GM12878 (cell line): ENCODE data around the gene ZC3H7B. TPM values are rescaled to one million over a fixed set of nuclear protein-coding genes. Genes with fewer than 3 reads are reported as not detected.

Source experiments
- CBX5 ChIP-seq: sonication (generic); IDR thresholded peaks from 2 replicates; pipeline ENCODE4 v1.6.1; 2016; ENCODE audit warnings: low read depth, moderate library complexity, mild to moderate bottlenecking, inconsistent platforms
- CEBPB ChIP-seq, 2 experiments: fragments of 150-350 bp in 1 of 2; IDR thresholded peaks; 2 replicates each; pipeline ENCODE4 v1.6.1; 2012 to 2014; ENCODE audit warnings: low read depth in 2 of 2, low read length in 2 of 2, borderline replicate concordance in 1 of 2, inconsistent platforms in 1 of 2
- CHD2 ChIP-seq: IDR thresholded peaks from 2 replicates; pipeline ENCODE4 v1.6.1; 2011; ENCODE audit warnings: low read depth, low read length, improper control_type of control experiment, borderline replicate concordance
- CREB1 ChIP-seq: IDR thresholded peaks from 2 replicates; pipeline ENCODE4 v1.6.1; 2012; ENCODE audit warnings: low read depth, mild to moderate bottlenecking, inconsistent platforms
- EED ChIP-seq: sonication (generic); IDR thresholded peaks from 2 replicates; pipeline ENCODE4 v1.6.1; 2016; ENCODE audit warnings: antibody characterized with exemption, low read depth
- EGR1 ChIP-seq, 2 experiments: IDR thresholded peaks; 1 replicate in 1 of 2; 2 replicates in 1 of 2; pipeline ENCODE4 v1.6.1; 2011 to 2012; ENCODE audit warnings: low read depth in 2 of 2, low read length in 2 of 2, borderline replicate concordance in 1 of 2, mild to moderate bottlenecking in 1 of 2, moderate library complexity in 1 of 2
- EP300 ChIP-seq, 2 experiments: fragments of 150-350 bp in 1 of 2; IDR thresholded peaks; 2 replicates each; pipeline ENCODE4 v1.6.1; 2011 to 2012; ENCODE audit warnings: low read depth in 2 of 2, low read length in 2 of 2, borderline replicate concordance in 1 of 2, improper control_type of control experiment in 1 of 2, inconsistent platforms in 1 of 2; ENCODE audit not compliant: control insufficient read depth in 1 of 2
- ETV6 ChIP-seq, 2 experiments: fragments of 450-650 bp in 1 of 2; IDR thresholded peaks in 1 of 2; conservative IDR thresholded peaks in 1 of 2; 2 replicates each; pipeline ENCODE4 v1.6.1; 2014; ENCODE audit warnings: antibody characterized with exemption in 1 of 2, borderline replicate concordance in 1 of 2, low read depth in 1 of 2, mild to moderate bottlenecking in 1 of 2, moderate library complexity in 1 of 2
- FOXK2 ChIP-seq: fragments of 450-650 bp; IDR thresholded peaks from 2 replicates; pipeline ENCODE4 v1.6.1; 2017; ENCODE audit warnings: mild to moderate bottlenecking, moderate library complexity
- FOXM1 ChIP-seq: IDR thresholded peaks from 2 replicates; pipeline ENCODE4 v1.6.1; 2012; ENCODE audit warnings: low read depth, mild to moderate bottlenecking, inconsistent platforms, low read length, moderate library complexity
- GABPA ChIP-seq: IDR thresholded peaks from 2 replicates; pipeline ENCODE4 v1.6.1; 2014; ENCODE audit warnings: antibody characterized with exemption, low read depth, mild to moderate bottlenecking, inconsistent platforms
- IKZF2 ChIP-seq, 2 experiments: fragments of 450-650 bp; IDR thresholded peaks; 2 replicates each; pipeline ENCODE4 v1.6.1; 2017; ENCODE audit warnings: mild to moderate bottlenecking in 2 of 2, moderate library complexity in 2 of 2
- KLF5 ChIP-seq: fragments of 450-650 bp; IDR thresholded peaks from 2 replicates; pipeline ENCODE4 v1.6.1; 2014; ENCODE audit warnings: mild to moderate bottlenecking; ENCODE audit not compliant: partially characterized antibody
- LARP7 ChIP-seq: fragments of 450-650 bp; IDR thresholded peaks from 2 replicates; pipeline ENCODE4 v1.6.1; 2017; ENCODE audit warnings: mild to moderate bottlenecking
- PAX5 ChIP-seq: IDR thresholded peaks from 2 replicates; pipeline ENCODE4 v1.6.1; 2011; ENCODE audit warnings: low read depth, low read length, borderline replicate concordance
- RBBP5 ChIP-seq: fragments of 200-600 bp; sonication (generic); conservative IDR thresholded peaks from 2 replicates; pipeline ENCODE4 v1.6.1; 2016
- RFX5 ChIP-seq: IDR thresholded peaks from 2 replicates; pipeline ENCODE4 v1.6.1; 2011; ENCODE audit warnings: low read depth, low read length, improper control_type of control experiment
- RUNX3 ChIP-seq: IDR thresholded peaks from 2 replicates; pipeline ENCODE4 v1.6.1; 2012; ENCODE audit warnings: low read length, inconsistent platforms
- SMARCA5 ChIP-seq: fragments of 450-650 bp; IDR thresholded peaks from 2 replicates; pipeline ENCODE4 v1.6.1; 2017; ENCODE audit warnings: mild to moderate bottlenecking
- SMC3 ChIP-seq: IDR thresholded peaks from 2 replicates; pipeline ENCODE4 v1.6.1; 2011; ENCODE audit warnings: low read length, improper control_type of control experiment, borderline replicate concordance
- SREBF2 ChIP-seq: IDR thresholded peaks from 2 replicates; pipeline ENCODE4 v1.6.1; 2012; ENCODE audit warnings: mild to moderate bottlenecking, low read length
- SUZ12 ChIP-seq: fragments of 200-600 bp; sonication (generic); IDR thresholded peaks from one replicate; pipeline ENCODE4 v1.6.1; 2018; ENCODE audit warnings: antibody characterized with exemption, mild to moderate bottlenecking; ENCODE audit not compliant: unreplicated experiment
- USF1 ChIP-seq: IDR thresholded peaks from 2 replicates; pipeline ENCODE4 v1.6.1; 2011; ENCODE audit warnings: borderline replicate concordance, low read depth, mild to moderate bottlenecking, moderate library complexity, mixed read lengths, low read length; ENCODE audit not compliant: insufficient read depth; ENCODE audit errors: extremely low read length
- YY1 ChIP-seq: IDR thresholded peaks from 2 replicates; pipeline ENCODE4 v1.6.1; 2011; ENCODE audit warnings: low read depth, mild to moderate bottlenecking, low read length
- ZBTB4 ChIP-seq: fragments of 450-650 bp; formaldehyde crosslinking; IDR thresholded peaks from 2 replicates; pipeline ENCODE4 v1.4.0; 2022; ENCODE audit warnings: mild to moderate bottlenecking, moderate library complexity
- ZNF622 ChIP-seq: fragments of 450-650 bp; IDR thresholded peaks from 2 replicates; pipeline ENCODE4 v1.6.1; 2017; ENCODE audit warnings: mild to moderate bottlenecking, inconsistent platforms
- ZSCAN29 ChIP-seq: fragments of 450-650 bp; IDR thresholded peaks from 2 replicates; pipeline ENCODE4 v1.6.1; 2017; ENCODE audit warnings: mild to moderate bottlenecking, moderate library complexity
- polyA plus RNA-seq, 11 experiments: library from polyadenylated mRNA; depleted of rRNA in 4 of 11; unstranded in 6 of 11; stranded (reverse) in 5 of 11; fragments of >200 nt; fragmentation: Nextera tagmentation in 4 of 11; fragmentation: Illumina TruSeq in 1 of 11; extraction: Ambion mirVana in 4 of 11; extraction: Trizol in 1 of 11; gene quantifications; 1 replicate in 1 of 11; 2 replicates in 10 of 11; pipeline versions ENCODE4 v1.2.1 to v1.2.3, GENCODE V29; 2011 to 2016; ENCODE audit warnings: inconsistent platforms in 2 of 11, missing spikeins in 2 of 11, low read depth in 1 of 11
- total RNA-seq, 4 experiments: library from RNA; depleted of rRNA in 3 of 4; stranded (reverse); fragments of >200 nt in 3 of 4; fragmentation: Illumina TruSeq in 1 of 4; extraction: Trizol in 1 of 4; gene quantifications; 2 replicates each; pipeline versions ENCODE4 v1.2.1 to v1.2.3, GENCODE V29; 2013 to 2021

Gene ZC3H7B
- total and polyA plus RNA-seq, 10 of the 15 experiments (the other 5 are each of a cell fraction or from before 2014, with no cell fraction given): 0.26 to 52.3 (median 22.4) TPM

- TF ChIP-seq CHD2: peak; percentile 79
- no peak for TF ChIP-seq ETV6 (conservative IDR thresholded peaks at IDR 0.05 in 1 of 2, IDR thresholded peaks at IDR 0.05 in 1 of 2; ENCODE audit: borderline replicate concordance in 1 of 2, low read depth in 1 of 2)
- TF ChIP-seq EGR1 (IDR thresholded peaks at IDR 0.05; ENCODE audit: borderline replicate concordance in 1 of 2, low read depth in 2 of 2, low read length in 2 of 2): peak in 1 of 2 experiments; percentile 9; a peak in 1 of 3 replicates
- peak; percentile 86 for TF ChIP-seq GABPA
- TF ChIP-seq EP300 (IDR thresholded peaks at IDR 0.05; ENCODE audit: borderline replicate concordance in 1 of 2, control insufficient read depth in 1 of 2, low read depth in 2 of 2, low read length in 2 of 2): peak; percentile 21 to 46; a peak in 1 of 4 replicates
- TF ChIP-seq KLF5: no peak
- TF ChIP-seq SREBF2: no peak
- TF ChIP-seq USF1: no peak
- no peak; the same call in 1 of the 2 replicates for TF ChIP-seq FOXM1
- TF ChIP-seq LARP7: no peak
- peak; percentile 91 for TF ChIP-seq YY1
- 0 out of 2 replicates have a peak, but pooled peaks have one; percentile 17 for TF ChIP-seq EED
- no peak for TF ChIP-seq CEBPB (IDR thresholded peaks at IDR 0.05; ENCODE audit: borderline replicate concordance in 1 of 2, low read depth in 2 of 2, low read length in 2 of 2)
- 0 out of 2 replicates have a peak, but pooled peaks have one; percentile 9 for TF ChIP-seq PAX5
- TF ChIP-seq RFX5: 0 out of 2 replicates have a peak, but pooled peaks have one; percentile 56
- peak; percentile 82 for TF ChIP-seq CREB1
- no peak for TF ChIP-seq ZNF622
- TF ChIP-seq FOXK2: peak; percentile 31
- no peak for TF ChIP-seq IKZF2 (IDR thresholded peaks at IDR 0.05)
- no peak for TF ChIP-seq CBX5
- TF ChIP-seq RUNX3: peak; percentile 73
- TF ChIP-seq SMC3: no peak
- TF ChIP-seq ZBTB4: no peak
- TF ChIP-seq SUZ12: no peak
- no peak for TF ChIP-seq RBBP5
- no peak for TF ChIP-seq ZSCAN29
- 0 out of 2 replicates have a peak, but pooled peaks have one; percentile 63 for TF ChIP-seq SMARCA5
These were observed 15.3 kb upstream of the ZC3H7B start, which contains the start of gene RANGAP1 (continued) for GRCh38 chr22:41285820-41286638.
